Testis (tissue), 2 donors: ENCODE results near the gene CLPSL2.

Experiments
- CTCF ChIP-seq, 3 experiments: fragments of 450-650 bp in 2 of 3; fragments of 200-600 bp in 1 of 3; sonication (generic) in 1 of 3; IDR thresholded peaks; one replicate each; pipeline ENCODE4 v1.5.1; 2016 to 2019; ENCODE audit warnings: antibody characterized with exemption in 3 of 3, mild to moderate bottlenecking in 2 of 3, moderate library complexity in 1 of 3
- POLR2A ChIP-seq: fragments of 450-650 bp; IDR thresholded peaks from one replicate; pipeline ENCODE4 v1.6.1; 2017; ENCODE audit warnings: antibody characterized with exemption, mild to moderate bottlenecking, moderate library complexity

GRCh38 chr6:35729722-35730121 lies 46.7 kb upstream of the CLPSL2 start:
- TF ChIP-seq CTCF (IDR thresholded peaks at IDR 0.05) (no peak), POLR2A (no peak)
